K562 (cell line): ENCODE data around the gene SLC7A1. TPM values are rescaled to one million over a fixed set of nuclear protein-coding genes. Genes with fewer than 3 reads are reported as not detected.

Source experiments
- ATAC-seq: fragments of 200-7000 bp; cut with Tn5 transposase; 3 replicates; pipeline ENCODE4 v1.9.1; 2020; ENCODE audit warnings: moderate library complexity
- BruUV-seq: library from RNA; stranded (reverse); fragments of 400-500 nt; replicated peaks from 2 replicates; lab custom pipeline; 2021; lab: Mats Ljungman, UMichigan
- CTCF ChIA-PET: fragments of 300-600 bp; formaldehyde crosslinking; extraction: SDS; loops from one replicate; lab custom pipeline; 2021; ENCODE audit warnings: low intra/inter-chr PET ratio; lab: Yijun Ruan, JAX
- POLR2A ChIA-PET: fragments of 300-600, 350-650 bp; sonication (Branson Sonifier 250); formaldehyde crosslinking; extraction: SDS; loops from one replicate; lab custom pipeline; 2021; ENCODE audit warnings: antibody characterized with exemption, inconsistent platforms; lab: Yijun Ruan, JAX
- DNase-seq, 4 experiments: peaks; one replicate each; pipeline versions ENCODE4 v3.0.0 to v3.0.0-alpha.2; 2011 to 2018; ENCODE audit warnings: low spot score in 3 of 4, mixed read lengths in 3 of 4; ENCODE audit errors: extremely low read depth in 1 of 4
- FAIRE-seq: peaks from 2 replicates; lab custom pipeline; 2011; peaks lifted over from hg19 to GRCh38; lab: Jason Lieb, UNC
- H2AFZ ChIP-seq: 2 replicates; pipeline ENCODE4 v1.6.0; 2011; ENCODE audit warnings: low read depth, low read length, control low read depth, inconsistent platforms
- H3K27ac ChIP-seq: fragments of 200-600 bp; 3 replicates; pipeline ENCODE4 v1.8.0; 2011; ENCODE audit warnings: low read depth, mild to moderate bottlenecking, control low read depth, inconsistent platforms, low read length, moderate library complexity, mixed read lengths; ENCODE audit errors: extremely low read depth
- H3K27me3 ChIP-seq, 2 experiments: fragments of 300-600 bp in 1 of 2; 2 replicates in 1 of 2; 3 replicates in 1 of 2; pipeline versions ENCODE4 v1.6.0 to v1.8.0; 2011; ENCODE audit warnings: inconsistent platforms in 2 of 2, low read length in 2 of 2, mild to moderate bottlenecking in 1 of 2, mixed read lengths in 1 of 2, moderate library complexity in 1 of 2; ENCODE audit not compliant: control insufficient read depth in 2 of 2, insufficient read depth in 2 of 2
- H3K36me3 ChIP-seq: fragments of 300-600 bp; 3 replicates; pipeline ENCODE4 v1.8.0; 2011; ENCODE audit warnings: mild to moderate bottlenecking, low read length, inconsistent platforms; ENCODE audit not compliant: control insufficient read depth, insufficient read depth
- H3K4me1 ChIP-seq, 2 experiments: fragments of 200-600 bp in 1 of 2; replicated peaks in 1 of 2; 2 replicates in 1 of 2; 3 replicates in 1 of 2; pipeline versions ENCODE4 v1.5.1 to v1.8.0; 2011; ENCODE audit warnings: inconsistent platforms in 2 of 2, low read length in 2 of 2, mild to moderate bottlenecking in 1 of 2, mixed read lengths in 1 of 2, moderate library complexity in 1 of 2; ENCODE audit not compliant: control insufficient read depth in 2 of 2, insufficient read depth in 2 of 2
- H3K4me2 ChIP-seq: 2 replicates; pipeline ENCODE4 v1.6.1; 2011; ENCODE audit warnings: low read length, control low read depth, inconsistent platforms, mixed read lengths; ENCODE audit not compliant: insufficient read depth
- H3K4me3 ChIP-seq: fragments of 200-600 bp; sonication (generic), shearing (Covaris generic); 2 replicates; pipeline ENCODE4 v1.5.1; 2016; ENCODE audit warnings: control low read depth, inconsistent platforms
- H3K79me2 ChIP-seq: fragments of 200-600 bp; 3 replicates; pipeline ENCODE4 v1.8.0; 2011; ENCODE audit warnings: low read length, inconsistent platforms; ENCODE audit not compliant: control insufficient read depth, insufficient read depth
- H3K9ac ChIP-seq, 2 experiments: 2 replicates each; pipeline versions ENCODE4 v1.6.0 to v1.6.1; 2011; ENCODE audit warnings: low read depth in 2 of 2, low read length in 2 of 2, control low read depth in 1 of 2, inconsistent platforms in 1 of 2, mild to moderate bottlenecking in 1 of 2, mixed read lengths in 1 of 2; ENCODE audit not compliant: insufficient read depth in 1 of 2
- H3K9me1 ChIP-seq: one replicate; pipeline ENCODE4 v1.6.0; 2011; ENCODE audit warnings: inconsistent platforms, mild to moderate bottlenecking, low read length, moderate library complexity; ENCODE audit not compliant: control insufficient read depth, insufficient read depth
- H3K9me3 ChIP-seq: replicated peaks from 2 replicates; pipeline ENCODE4 v1.5.1; 2011; ENCODE audit warnings: low read depth, low read length, inconsistent platforms; ENCODE audit not compliant: control insufficient read depth, insufficient read depth
- H4K20me1 ChIP-seq: replicated peaks from 2 replicates; pipeline ENCODE4 v1.6.1; 2011; ENCODE audit warnings: low read length, inconsistent platforms, mixed read lengths; ENCODE audit not compliant: control insufficient read depth, insufficient read depth
- HOXB6 ChIP-seq: fragments of 250-450 bp; sonication (Bioruptor Pico); IDR thresholded peaks from 2 replicates; pipeline ENCODE4 v1.5.1; 2022; ENCODE audit warnings: mild to moderate bottlenecking, borderline replicate concordance
- ZC3H4 ChIP-seq: sonication (generic); formaldehyde crosslinking; IDR thresholded peaks from 2 replicates; pipeline ENCODE4 v1.9.0; 2021; ENCODE audit warnings: missing genetic modification reagents, borderline replicate concordance
- ZEB2 ChIP-seq: fragments of 450-650 bp; IDR thresholded peaks from 2 replicates; pipeline ENCODE4 v1.6.1; 2016
- ZNF274 ChIP-seq: IDR thresholded peaks from 2 replicates; pipeline ENCODE4 v1.6.1; 2011; ENCODE audit warnings: low read depth, mild to moderate bottlenecking, low read length, moderate library complexity, borderline replicate concordance
- WGBS: fragments of 100-300 bp; shearing (Covaris generic); methylation state at CpG from one replicate; pipeline ENCODE4 v1.1.6; 2016; ENCODE audit warnings: low coverage, mixed read lengths; ENCODE audit not compliant: insufficient coverage; ENCODE audit errors: missing lambda C conversion rate; 5-methylcytosine and 5-hydroxymethylcytosine counted together
- in situ Hi-C: fragments of 300-500 bp; cut with MboI; formaldehyde crosslinking; loops from 4 replicates; pipeline ENCODE4 v1.15.0; 2018; ENCODE audit warnings: inconsistent platforms, mixed read lengths
- intact Hi-C: fragments of 100-400 bp; cut with micrococcal nuclease; formaldehyde crosslinking; loops from 2 replicates; pipeline ENCODE4 v1.14.2; 2022
- polyA plus RNA-seq, 8 experiments: library from polyadenylated mRNA; depleted of rRNA in 4 of 8; stranded (reverse) in 5 of 8; unstranded in 3 of 8; fragments of >200 nt; fragmentation: Nextera tagmentation in 2 of 8; fragmentation: Illumina TruSeq in 1 of 8; extraction: Ambion mirVana in 2 of 8; extraction: Trizol in 1 of 8; gene quantifications; 2 replicates each; pipeline versions ENCODE4 v1.2.1 to v1.2.3, GENCODE V29; 2011 to 2014; ENCODE audit warnings: inconsistent platforms in 1 of 8, missing spikeins in 1 of 8
- total RNA-seq, 7 experiments: library from RNA; depleted of rRNA in 6 of 7; stranded (reverse); fragments of >200 nt in 6 of 7; fragmentation: Illumina TruSeq in 2 of 7; extraction: Trizol in 2 of 7; gene quantifications; 2 replicates each; pipeline versions ENCODE4 v1.2.1 to v1.2.3, GENCODE V29; 2011 to 2021; ENCODE audit warnings: low replicate concordance in 1 of 7
- TF ChIP-seq, protein P1 (sequence below): fragments of 250-450 bp; sonication (Bioruptor Pico); IDR thresholded peaks from 2 replicates; pipeline ENCODE4 v1.4.0; 2020; ENCODE audit warnings: mild to moderate bottlenecking, moderate library complexity, borderline replicate concordance

Gene SLC7A1
- total and polyA plus RNA-seq, 9 of the 15 experiments (the other 6 are each of a cell fraction or from before 2014, with no cell fraction given): 3.3 to 69.7 (median 10.8) TPM

DNA sequence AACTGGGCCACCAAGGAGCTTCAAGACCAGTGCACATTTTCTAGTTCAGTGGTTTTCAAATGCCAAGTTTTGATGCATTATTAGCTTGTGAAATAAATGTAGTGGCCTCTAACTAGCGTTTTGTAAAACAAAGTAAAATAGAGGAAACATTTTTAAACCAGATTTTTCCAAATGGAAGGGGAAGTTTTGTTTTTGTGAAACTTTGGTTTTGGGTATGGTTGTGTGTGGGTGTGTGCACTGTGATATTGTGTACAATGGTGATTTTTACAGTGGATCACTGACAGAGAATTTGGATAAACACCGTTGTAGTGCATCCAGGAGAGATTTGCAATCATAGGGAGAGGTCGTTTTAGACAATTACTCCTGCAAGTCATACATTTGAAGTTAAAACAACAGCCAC, 108.9 kb downstream of the SLC7A1 start (continued):
- TF ChIP-seq, protein P1, sequence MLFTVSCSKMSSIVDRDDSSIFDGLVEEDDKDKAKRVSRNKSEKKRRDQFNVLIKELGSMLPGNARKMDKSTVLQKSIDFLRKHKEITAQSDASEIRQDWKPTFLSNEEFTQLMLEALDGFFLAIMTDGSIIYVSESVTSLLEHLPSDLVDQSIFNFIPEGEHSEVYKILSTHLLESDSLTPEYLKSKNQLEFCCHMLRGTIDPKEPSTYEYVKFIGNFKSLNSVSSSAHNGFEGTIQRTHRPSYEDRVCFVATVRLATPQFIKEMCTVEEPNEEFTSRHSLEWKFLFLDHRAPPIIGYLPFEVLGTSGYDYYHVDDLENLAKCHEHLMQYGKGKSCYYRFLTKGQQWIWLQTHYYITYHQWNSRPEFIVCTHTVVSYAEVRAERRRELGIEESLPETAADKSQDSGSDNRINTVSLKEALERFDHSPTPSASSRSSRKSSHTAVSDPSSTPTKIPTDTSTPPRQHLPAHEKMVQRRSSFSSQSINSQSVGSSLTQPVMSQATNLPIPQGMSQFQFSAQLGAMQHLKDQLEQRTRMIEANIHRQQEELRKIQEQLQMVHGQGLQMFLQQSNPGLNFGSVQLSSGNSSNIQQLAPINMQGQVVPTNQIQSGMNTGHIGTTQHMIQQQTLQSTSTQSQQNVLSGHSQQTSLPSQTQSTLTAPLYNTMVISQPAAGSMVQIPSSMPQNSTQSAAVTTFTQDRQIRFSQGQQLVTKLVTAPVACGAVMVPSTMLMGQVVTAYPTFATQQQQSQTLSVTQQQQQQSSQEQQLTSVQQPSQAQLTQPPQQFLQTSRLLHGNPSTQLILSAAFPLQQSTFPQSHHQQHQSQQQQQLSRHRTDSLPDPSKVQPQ (CRISPR knock-in tag): no peak
- TF ChIP-seq ZC3H4 (CRISPR knock-in tag): no peak
- no peak for TF ChIP-seq ZNF274

DNA sequence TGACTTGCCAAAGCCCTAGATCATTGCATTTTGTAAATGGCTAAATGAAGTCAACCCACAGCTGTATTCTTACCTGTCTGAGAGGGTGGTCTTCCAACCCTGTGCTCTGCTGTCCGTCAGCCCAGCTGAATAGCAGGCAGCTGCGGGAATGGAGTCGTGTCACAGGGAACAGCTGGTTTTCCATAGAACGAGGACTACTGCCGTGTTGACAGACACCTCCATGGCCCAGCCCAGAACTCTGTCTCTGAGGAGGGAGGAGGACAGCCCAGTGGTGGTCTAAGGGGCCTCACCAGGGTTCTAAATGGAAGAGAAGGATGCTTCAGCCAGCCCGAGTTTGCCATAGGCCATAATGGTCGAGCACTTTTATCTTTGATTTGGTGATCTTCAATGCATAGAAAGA, 110.7 kb downstream of the SLC7A1 start:
- Histone ChIP-seq H4K20me1 (no peaks in the 10 kb centered on the region), H3K9me1 (no peaks in the 10 kb centered on the region), H3K4me3 (no peak overlapping the region), H3K27me3 (peaks cover 31 to 61% of the 10 kb centered on the region in 2 experiments), H3K4me2 (no peak overlapping the region), H3K4me1 (peaks cover 0 to 4% of the 10 kb centered on the region in 2 experiments; a peak in 2 of 5 replicates), H3K9me3 (no peaks in the 10 kb centered on the region), H3K27ac (no peak overlapping the region), H3K9ac (no peak overlapping the region), H3K36me3 (no peaks in the 10 kb centered on the region), H3K79me2 (no peaks in the 10 kb centered on the region), H2AFZ (no peak overlapping the region)
- no TSS peak for BruUV-seq
- POLR2A ChIA-PET: interaction anchor here (0.8 to 1.0 kb wide), 2 partner anchors 11 to 36 kb away, joined by 3 to 4 read pairs; no protein-coding TSS in a partner anchor
- in situ Hi-C loops: no loop called here
- DNase-seq (no peak), ATAC-seq (no peak), FAIRE-seq (no peak)
- CTCF ChIA-PET: no interaction called here
- 2% methylated on average over 7 of the region's 7 CpGs for WGBS
- intact Hi-C loops: no loop called here
- no peak for TF ChIP-seq HOXB6 (CRISPR knock-in tag)
- TF ChIP-seq ZEB2: no peak
